SU-DHL-6 (cell line): Measurements from ENCODE around the gene HYOU1.
A peak's percentile ranks its signal among the peaks of the same experiment; 100 is the strongest.

ENCODE experiments used
- H2AFZ ChIP-seq: fragments of 200-600 bp; sonication (generic); 2 replicates; pipeline ENCODE4 v1.6.1; 2014; ENCODE audit warnings: low read depth, mild to moderate bottlenecking, moderate library complexity, mixed read lengths, antibody characterized with exemption, low read length; ENCODE audit not compliant: severe bottlenecking
- H3F3A ChIP-seq: fragments of 200-600 bp; shearing (Covaris generic); 2 replicates; pipeline ENCODE4 v1.6.0; 2016; ENCODE audit warnings: antibody characterized with exemption, mild to moderate bottlenecking; ENCODE audit not compliant: insufficient read depth
- H3K27ac ChIP-seq: fragments of 200-600 bp; sonication (generic); 2 replicates; pipeline ENCODE4 v1.5.1; 2016; ENCODE audit warnings: low read depth, mild to moderate bottlenecking, low read length, moderate library complexity, mixed read lengths
- H3K27me3 ChIP-seq: fragments of 200-600 bp; sonication (generic), shearing (Covaris generic); 2 replicates; pipeline ENCODE4 v1.6.0; 2014; ENCODE audit warnings: mild to moderate bottlenecking, low read length
- H3K36me3 ChIP-seq: fragments of 200-600 bp; sonication (generic); 2 replicates; pipeline ENCODE4 v1.6.1; 2014; ENCODE audit warnings: mild to moderate bottlenecking, low read length, mixed read lengths
- H3K4me2 ChIP-seq: fragments of 300-600, 200-600 bp; shearing (Covaris generic), sonication (generic); 2 replicates; pipeline ENCODE4 v1.6.0; 2014; ENCODE audit warnings: low read length, low read depth, mild to moderate bottlenecking; ENCODE audit not compliant: poor library complexity, severe bottlenecking
- H3K4me3 ChIP-seq: fragments of 200-600 bp; sonication (generic); 2 replicates; pipeline ENCODE4 v1.5.1; 2014; ENCODE audit warnings: antibody characterized with exemption, low read length, mild to moderate bottlenecking, mixed read lengths; ENCODE audit not compliant: insufficient read depth, poor library complexity, severe bottlenecking
- H3K79me2 ChIP-seq: fragments of 200-600 bp; sonication (generic); 2 replicates; pipeline ENCODE4 v1.6.1; 2014; ENCODE audit warnings: mild to moderate bottlenecking, low read length, moderate library complexity; ENCODE audit not compliant: insufficient read depth
- H3K9ac ChIP-seq: fragments of 200-600 bp; sonication (generic); 2 replicates; pipeline ENCODE4 v1.7.0; 2014; ENCODE audit warnings: mild to moderate bottlenecking, low read length
- H3K9me2 ChIP-seq: fragments of 200-600 bp; sonication (generic); replicated peaks from 2 replicates; pipeline ENCODE4 v1.6.1; 2014; ENCODE audit warnings: low read length; ENCODE audit not compliant: insufficient read depth
- H3K9me3 ChIP-seq: fragments of 200-600 bp; sonication (generic); 2 replicates; pipeline ENCODE4 v1.6.1; 2014; ENCODE audit warnings: low read length, mixed read lengths; ENCODE audit not compliant: insufficient read depth
- H4K20me1 ChIP-seq: fragments of 200-600 bp; sonication (generic); 2 replicates; pipeline ENCODE4 v1.6.1; 2014; ENCODE audit warnings: low read depth, mild to moderate bottlenecking, antibody characterized with exemption, low read length, moderate library complexity, mixed read lengths
- CTCF ChIP-seq: fragments of 200-600 bp; sonication (generic); IDR thresholded peaks from one replicate; pipeline ENCODE4 v1.5.1; 2017; ENCODE audit warnings: antibody characterized with exemption, mild to moderate bottlenecking, low read length, moderate library complexity; ENCODE audit not compliant: insufficient read depth, poor library complexity, severe bottlenecking
- EZH2phosphoT487 ChIP-seq: fragments of 200-600 bp; sonication (generic), shearing (Covaris generic); conservative IDR thresholded peaks from 2 replicates; pipeline ENCODE4 v1.6.1; 2018; ENCODE audit warnings: mild to moderate bottlenecking, antibody characterized with exemption, low read length, moderate library complexity, mixed read lengths

Gene HYOU1

GRCh38 chr11:119100994-119101758 lies 44.2 kb upstream of the HYOU1 start:
- Histone ChIP-seq H3K9ac (peak overlapping the region; percentile 93), H2AFZ (peak overlapping the region; percentile 65), H3F3A (peaks cover 36% of the 10 kb centered on the region), H3K79me2 (peaks cover 16% of the 10 kb centered on the region), H4K20me1 (no peaks in the 10 kb centered on the region), H3K27ac (peak overlapping the region; percentile 77), H3K4me3 (peak overlapping the region; percentile 72), H3K9me2 (no peaks in the 10 kb centered on the region), H3K4me2 (peak overlapping the region; percentile 83), H3K9me3 (no peaks in the 10 kb centered on the region), H3K36me3 (peaks cover 12% of the 10 kb centered on the region), H3K27me3 (no peaks in the 10 kb centered on the region)
- TF ChIP-seq EZH2phosphoT487: no peak
- no peak for TF ChIP-seq CTCF

GRCh38 chr11:119100246-119100970 lies 43.4 kb upstream of the HYOU1 start:
- H3K4me2 ChIP-seq: peak overlapping the region; percentile 83
- peaks cover 13% of the 10 kb centered on the region for H3K36me3 ChIP-seq
- H3F3A ChIP-seq: peaks cover 38% of the 10 kb centered on the region
- H4K20me1 ChIP-seq: no peaks in the 10 kb centered on the region
- H3K79me2 ChIP-seq: peaks cover 16% of the 10 kb centered on the region
- no peak overlapping the region for H2AFZ ChIP-seq
- no peaks in the 10 kb centered on the region for H3K9me2 ChIP-seq
- H3K27ac ChIP-seq: peak overlapping the region; percentile 77
- TF ChIP-seq CTCF (peak; percentile 22), EZH2phosphoT487 (no peak)
- peak overlapping the region; percentile 72 for H3K4me3 ChIP-seq
- no peaks in the 10 kb centered on the region for H3K27me3 ChIP-seq
- H3K9me3 ChIP-seq: no peaks in the 10 kb centered on the region
- H3K9ac ChIP-seq: peak overlapping the region; percentile 93

DNA sequence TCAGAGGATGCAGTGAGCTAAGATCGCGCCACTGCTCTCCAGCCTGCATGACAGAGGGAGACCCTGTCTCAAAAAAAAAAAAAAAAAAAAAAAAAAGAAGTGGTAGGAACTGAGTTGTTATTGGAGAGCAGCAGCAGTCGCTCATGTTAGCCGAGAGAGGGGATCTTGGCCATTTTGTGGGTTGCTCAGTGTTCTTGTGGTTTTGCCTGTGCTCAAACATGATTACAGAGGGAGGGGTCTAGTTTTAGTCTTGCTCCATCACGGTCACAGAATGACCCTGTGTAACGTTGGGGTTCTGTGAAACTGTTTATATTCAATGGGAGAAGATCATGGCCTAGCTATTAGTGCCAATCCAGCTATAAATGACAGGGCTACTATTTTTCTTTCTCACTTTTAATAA lies 42.7 kb upstream of the HYOU1 start:
- H2AFZ ChIP-seq: no peak overlapping the region
- H3F3A ChIP-seq: peaks cover 38% of the 10 kb centered on the region
- no peak overlapping the region for H3K27ac ChIP-seq
- no peaks in the 10 kb centered on the region for H4K20me1 ChIP-seq
- H3K9me2 ChIP-seq: no peaks in the 10 kb centered on the region
- H3K36me3 ChIP-seq: peaks cover 13% of the 10 kb centered on the region
- no peak overlapping the region for H3K4me3 ChIP-seq
- H3K9me3 ChIP-seq: no peaks in the 10 kb centered on the region
- peak overlapping the region; percentile 83 for H3K4me2 ChIP-seq
- TF ChIP-seq CTCF (no peak), EZH2phosphoT487 (no peak)
- peaks cover 21% of the 10 kb centered on the region for H3K79me2 ChIP-seq
- no peaks in the 10 kb centered on the region for H3K27me3 ChIP-seq
- H3K9ac ChIP-seq: no peak overlapping the region
